Measurements from ENCODE around the gene NR6A1.

DNA sequence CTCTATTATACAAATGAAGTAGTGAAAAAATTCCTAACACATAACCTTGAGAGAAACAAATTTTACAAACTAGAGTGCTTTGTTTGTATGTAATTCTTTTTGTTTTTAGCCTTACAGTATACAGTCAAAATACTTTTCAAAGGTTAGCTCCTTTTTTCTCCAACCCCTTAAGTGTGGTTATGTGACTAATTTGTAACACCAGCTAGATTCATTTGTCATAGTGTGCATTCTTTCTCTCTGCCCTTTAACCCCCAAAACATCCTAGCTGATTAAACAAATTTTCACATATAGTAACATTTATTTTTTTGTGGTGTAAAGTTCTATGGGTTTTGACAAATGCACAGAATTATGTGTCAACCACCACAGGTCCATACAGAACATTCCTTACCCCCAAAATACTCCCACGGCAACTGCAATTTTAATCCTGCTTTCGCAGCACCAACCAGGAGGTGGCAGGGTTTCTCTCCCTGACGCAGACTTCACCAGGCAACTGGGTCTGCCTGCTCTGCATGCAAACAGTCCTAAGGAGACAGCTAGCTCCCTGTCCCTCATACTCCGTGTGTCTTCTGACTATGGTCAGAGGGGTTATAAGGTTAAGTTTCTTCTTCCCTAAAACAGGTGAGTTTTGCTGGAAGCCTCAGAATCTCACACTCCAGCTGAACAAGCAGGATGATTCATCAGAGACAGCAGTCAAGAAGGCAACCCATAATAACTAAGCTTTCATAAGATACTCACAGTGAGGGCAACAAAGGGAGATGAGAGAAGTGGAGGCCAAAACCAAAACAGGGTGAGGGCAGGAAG is 219.4 kb downstream of the NR6A1 start:
- TF ChIP-seq ZNF768 (tag by site-specific recombination; IDR thresholded peaks at IDR 0.05) (no peak), CTCF (tag by site-specific recombination; IDR thresholded peaks at IDR 0.05) (peak; percentile 39; the same call in 1 of the 2 replicates), ZNF76 (tag by site-specific recombination; IDR thresholded peaks at IDR 0.05; ENCODE audit: borderline replicate concordance, low read depth) (no peak)
- TF ChIP-seq, protein P1, sequence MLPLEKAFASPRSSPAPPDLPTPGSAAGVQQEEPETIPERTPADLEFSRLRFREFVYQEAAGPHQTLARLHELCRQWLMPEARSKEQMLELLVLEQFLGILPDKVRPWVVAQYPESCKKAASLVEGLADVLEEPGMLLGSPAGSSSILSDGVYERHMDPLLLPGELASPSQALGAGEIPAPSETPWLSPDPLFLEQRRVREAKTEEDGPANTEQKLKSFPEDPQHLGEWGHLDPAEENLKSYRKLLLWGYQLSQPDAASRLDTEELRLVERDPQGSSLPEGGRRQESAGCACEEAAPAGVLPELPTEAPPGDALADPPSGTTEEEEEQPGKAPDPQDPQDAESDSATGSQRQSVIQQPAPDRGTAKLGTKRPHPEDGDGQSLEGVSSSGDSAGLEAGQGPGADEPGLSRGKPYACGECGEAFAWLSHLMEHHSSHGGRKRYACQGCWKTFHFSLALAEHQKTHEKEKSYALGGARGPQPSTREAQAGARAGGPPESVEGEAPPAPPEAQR (tag by site-specific recombination; IDR thresholded peaks at IDR 0.05): no peak

Data from HEK293 (cell line).